WI38 (cell line): ENCODE data around the gene IL2RA.
A peak's percentile ranks its signal among the peaks of the same experiment; 100 is the strongest.

Source experiments
- H3K4me3 ChIP-seq: 2 replicates; pipeline ENCODE4 v1.5.1; 2011; ENCODE audit warnings: low read depth, mild to moderate bottlenecking, control low read depth, low read length
- CTCF ChIP-seq: IDR thresholded peaks from 2 replicates; pipeline ENCODE4 v1.5.1; 2012; ENCODE audit warnings: low read depth, mild to moderate bottlenecking, control low read depth, low read length

The IL2RA gene

DNA sequence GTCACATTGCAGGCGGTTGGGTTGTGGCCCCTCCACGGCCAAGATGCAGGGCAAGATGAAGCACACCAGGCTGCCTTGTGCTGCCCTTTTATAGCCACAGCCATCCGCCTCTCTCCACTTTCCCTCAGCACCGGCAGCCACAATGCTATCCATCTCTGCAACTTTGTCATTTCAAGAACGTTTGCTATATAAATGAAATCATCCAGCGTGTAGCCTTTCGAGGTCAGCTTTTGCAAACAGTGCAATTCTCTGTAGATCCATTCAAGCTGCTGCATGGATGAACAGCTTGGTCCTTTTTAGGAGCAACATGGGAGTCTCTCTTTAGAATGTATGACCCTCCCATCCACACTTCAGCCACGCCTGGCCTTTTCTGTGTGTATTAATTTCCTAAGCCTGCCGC, 78.4 kb downstream of the IL2RA start:
- TF ChIP-seq CTCF: no peak
- no peak overlapping the region for H3K4me3 ChIP-seq

DNA sequence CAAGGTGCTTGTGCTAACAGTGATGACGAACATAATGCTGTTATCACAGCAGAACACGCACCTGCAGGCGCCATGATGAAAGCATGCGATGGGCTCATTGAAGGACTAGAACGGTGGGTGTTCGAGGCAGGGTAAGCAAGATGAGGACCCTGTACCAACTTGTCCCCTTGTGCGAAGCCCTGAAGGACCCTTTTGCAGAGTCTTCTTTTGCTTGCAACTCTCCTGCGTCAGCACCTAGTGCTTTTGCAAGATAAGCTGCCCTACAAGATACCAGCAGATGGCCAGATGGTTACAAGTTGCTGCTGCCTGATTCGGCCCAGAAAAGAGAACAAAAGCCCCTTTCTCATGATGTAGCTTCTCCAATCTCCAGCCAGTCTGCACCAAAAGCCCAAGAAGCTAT, 80.6 kb downstream of the IL2RA start:
- TF ChIP-seq CTCF: no peak
- H3K4me3 ChIP-seq: no peak overlapping the region

GRCh38 chr10:5978230-5978489, 84.0 kb downstream of the IL2RA start:
- no peak for TF ChIP-seq CTCF
- H3K4me3 ChIP-seq: peak overlapping the region; percentile 83

- TF ChIP-seq CTCF: no peak
- H3K4me3 ChIP-seq: peak within 1 kb of the TSS; percentile 83
Measured at GRCh38 chr10:5977471-5978229, 84.5 kb downstream of the IL2RA start, which contains the start of gene IL15RA. Gene IL15RA (minus strand): TSS chr10:5977543. CDS start chr10:5977492, 51 bp downstream.

GRCh38 chr10:5976512-5977470, 85.4 kb downstream of the IL2RA start:
- no peak for TF ChIP-seq CTCF
- H3K4me3 ChIP-seq: peak overlapping the region; percentile 83

- H3K4me3 ChIP-seq: peak overlapping the region; percentile 83
- TF ChIP-seq CTCF: no peak
Measured at GRCh38 chr10:5975641-5976473, 86.3 kb downstream of the IL2RA start.
